Measurements from ENCODE around the gene ZNF33B.

ZNF33B gene

DNA sequence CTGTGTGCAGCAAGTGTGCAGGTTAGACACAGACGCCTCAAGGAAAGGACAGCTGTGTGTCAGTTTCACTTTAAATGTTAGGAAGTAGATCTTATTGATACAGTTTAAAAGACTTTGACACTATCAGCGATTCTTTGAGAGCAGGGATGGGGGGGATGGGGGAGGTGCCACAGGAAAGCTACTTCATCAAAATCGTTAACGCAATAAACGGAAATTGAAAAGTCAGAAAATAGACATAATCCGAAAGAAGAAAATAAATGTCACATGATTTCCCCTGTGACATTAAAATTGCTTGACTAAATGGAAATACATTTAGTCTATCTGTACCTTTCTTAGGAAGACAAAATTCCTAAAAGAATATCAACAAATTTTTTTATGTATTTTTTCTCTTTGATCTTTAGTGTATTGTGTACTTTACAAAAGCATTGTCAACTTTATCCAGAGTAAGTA lies 476 bp upstream of the ZNF33B start:
- in situ Hi-C loops (cut with HindIII; ENCODE audit: low sequenced_read_pairs) = no loop called here
- no peak for DNase-seq (ENCODE audit: low read depth, low spot score)
- TF ChIP-seq, protein P1, sequence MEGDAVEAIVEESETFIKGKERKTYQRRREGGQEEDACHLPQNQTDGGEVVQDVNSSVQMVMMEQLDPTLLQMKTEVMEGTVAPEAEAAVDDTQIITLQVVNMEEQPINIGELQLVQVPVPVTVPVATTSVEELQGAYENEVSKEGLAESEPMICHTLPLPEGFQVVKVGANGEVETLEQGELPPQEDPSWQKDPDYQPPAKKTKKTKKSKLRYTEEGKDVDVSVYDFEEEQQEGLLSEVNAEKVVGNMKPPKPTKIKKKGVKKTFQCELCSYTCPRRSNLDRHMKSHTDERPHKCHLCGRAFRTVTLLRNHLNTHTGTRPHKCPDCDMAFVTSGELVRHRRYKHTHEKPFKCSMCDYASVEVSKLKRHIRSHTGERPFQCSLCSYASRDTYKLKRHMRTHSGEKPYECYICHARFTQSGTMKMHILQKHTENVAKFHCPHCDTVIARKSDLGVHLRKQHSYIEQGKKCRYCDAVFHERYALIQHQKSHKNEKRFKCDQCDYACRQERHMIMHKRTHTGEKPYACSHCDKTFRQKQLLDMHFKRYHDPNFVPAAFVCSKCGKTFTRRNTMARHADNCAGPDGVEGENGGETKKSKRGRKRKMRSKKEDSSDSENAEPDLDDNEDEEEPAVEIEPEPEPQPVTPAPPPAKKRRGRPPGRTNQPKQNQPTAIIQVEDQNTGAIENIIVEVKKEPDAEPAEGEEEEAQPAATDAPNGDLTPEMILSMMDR (IDR thresholded peaks at IDR 0.05; ENCODE audit: low read depth, low read length) = no peak
- H3K4me3 ChIP-seq (ENCODE audit: low read depth, low read length) = peak overlapping the region; percentile 67

DNA sequence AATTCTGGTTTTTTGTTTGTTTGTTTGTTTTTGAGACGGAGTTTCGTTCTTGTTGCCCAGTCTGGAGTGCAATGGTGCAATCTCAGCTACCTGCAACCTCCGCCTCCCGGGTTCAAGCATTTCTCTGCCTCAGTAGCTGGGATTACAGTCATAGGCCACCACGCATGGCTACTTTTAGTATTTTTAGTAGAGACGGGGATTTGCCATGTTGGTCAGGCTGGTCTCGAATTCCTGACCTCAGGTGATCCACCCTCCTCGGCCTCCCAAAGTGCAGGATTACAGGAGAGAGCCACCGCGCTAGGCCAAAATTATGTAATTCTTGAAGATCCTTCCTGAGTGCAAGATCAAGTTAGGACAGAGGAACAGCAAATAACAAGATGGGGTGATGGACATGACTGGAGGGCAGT lies 719 bp downstream of the ZNF33B start:
- no peak for DNase-seq (ENCODE audit: low read depth, low spot score)
- TF ChIP-seq, protein P1 (IDR thresholded peaks at IDR 0.05; ENCODE audit: low read depth, low read length) = no peak
- in situ Hi-C loops (cut with HindIII; ENCODE audit: low sequenced_read_pairs) = no loop called here
- peak overlapping the region; percentile 67 for H3K4me3 ChIP-seq (ENCODE audit: low read depth, low read length)

DNA sequence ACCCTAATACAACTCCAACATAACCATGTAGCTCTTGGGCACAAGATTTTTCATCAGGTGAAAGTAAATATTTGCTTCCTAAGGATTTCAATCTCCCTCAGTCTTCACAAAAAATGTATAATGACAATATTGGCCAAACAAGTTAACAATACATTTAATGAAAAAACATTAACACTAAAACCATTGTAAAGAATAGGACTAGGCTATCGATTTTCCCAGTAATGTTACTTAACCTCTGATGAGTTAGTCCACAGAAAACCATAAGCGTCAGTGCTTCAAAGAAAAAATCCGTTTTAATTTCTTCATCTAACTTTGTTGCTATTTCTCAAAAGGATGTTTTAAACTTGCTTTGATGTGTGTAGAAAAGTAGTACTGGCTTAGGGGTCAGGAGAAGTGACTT lies 1.2 kb downstream of the ZNF33B start:
- in situ Hi-C loops (cut with HindIII; ENCODE audit: low sequenced_read_pairs) = no loop called here
- H3K4me3 ChIP-seq (ENCODE audit: low read depth, low read length) = peak overlapping the region; percentile 67
- TF ChIP-seq, protein P1 (IDR thresholded peaks at IDR 0.05; ENCODE audit: low read depth, low read length) = no peak
- no peak for DNase-seq (ENCODE audit: low read depth, low spot score)

DNA sequence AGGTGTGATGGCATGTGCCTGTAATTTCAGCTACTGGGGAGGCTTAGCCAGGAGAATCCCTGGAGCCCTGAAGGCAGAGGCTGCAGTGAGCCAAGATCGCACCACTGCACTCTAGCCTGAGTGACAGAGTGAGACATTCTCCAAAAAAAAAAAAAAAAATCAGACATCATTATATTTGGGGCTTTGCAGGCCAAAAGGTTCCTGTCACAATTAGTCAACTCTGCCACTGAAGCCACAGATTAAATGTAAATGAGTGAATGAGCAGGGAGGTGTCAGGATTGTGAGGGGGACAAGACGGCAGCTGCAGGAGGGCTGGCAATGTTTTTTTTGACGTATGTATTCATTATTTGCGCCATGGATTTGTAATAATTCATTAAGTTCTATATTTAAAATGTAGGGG lies 3.3 kb downstream of the ZNF33B start:
- no peak overlapping the region for H3K4me3 ChIP-seq (ENCODE audit: low read depth, low read length)
- in situ Hi-C loops (cut with HindIII; ENCODE audit: low sequenced_read_pairs) = no loop called here
- no peak for DNase-seq (ENCODE audit: low read depth, low spot score)
- TF ChIP-seq, protein P1 (IDR thresholded peaks at IDR 0.05; ENCODE audit: low read depth, low read length) = no peak

DNA sequence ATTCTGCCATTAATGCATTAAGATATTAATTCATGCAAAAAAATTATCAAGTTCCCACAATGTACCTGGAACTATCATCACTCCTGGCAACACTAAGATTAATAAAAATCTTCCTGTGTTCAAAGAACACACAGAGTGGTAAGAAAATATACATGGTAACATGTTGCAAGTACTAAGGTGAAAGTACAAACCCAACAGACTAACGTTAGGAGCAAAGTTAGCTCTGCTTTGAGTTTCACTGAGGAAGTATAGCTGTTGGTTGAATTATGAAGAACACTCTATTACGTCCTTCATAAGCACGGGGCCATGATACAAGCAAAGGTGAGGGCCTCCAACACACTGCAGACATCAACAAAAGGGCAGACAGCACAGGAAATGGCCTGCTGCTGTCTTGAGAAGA lies 5.8 kb downstream of the ZNF33B start:
- TF ChIP-seq, protein P1 (IDR thresholded peaks at IDR 0.05; ENCODE audit: low read depth, low read length) = no peak
- in situ Hi-C loops (cut with HindIII; ENCODE audit: low sequenced_read_pairs) = no loop called here
- no peak for DNase-seq (ENCODE audit: low read depth, low spot score)
- no peak overlapping the region for H3K4me3 ChIP-seq (ENCODE audit: low read depth, low read length)

DNA sequence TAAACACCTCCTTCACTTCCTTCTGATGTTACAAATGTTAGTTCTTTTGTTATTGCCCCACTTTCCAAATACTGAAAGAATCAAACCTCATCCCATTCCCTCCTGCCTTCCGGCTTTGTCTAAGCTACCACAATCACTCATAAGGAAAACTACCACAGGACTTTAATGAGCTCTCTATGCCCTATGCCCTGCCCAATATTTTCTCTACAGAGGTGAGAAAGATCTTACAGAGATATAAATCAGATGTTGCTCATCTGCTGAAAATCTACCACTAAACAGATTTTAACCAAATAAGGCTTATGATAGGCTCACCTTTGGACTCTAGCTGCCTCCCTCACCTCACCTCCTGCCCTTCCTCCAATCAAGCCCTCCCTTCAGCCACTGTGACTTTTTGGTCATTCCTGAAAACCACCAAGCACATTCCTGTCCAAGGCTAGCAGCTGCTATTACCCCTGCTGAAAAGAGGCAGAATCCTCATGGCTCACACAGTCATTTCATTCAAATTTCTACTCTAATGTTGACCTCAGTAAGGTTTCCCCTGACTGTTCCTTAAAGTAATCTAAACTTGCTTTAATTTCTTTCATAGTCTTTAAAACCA lies 7.7 kb downstream of the ZNF33B start:
- in situ Hi-C loops (cut with HindIII; ENCODE audit: low sequenced_read_pairs) = no loop called here
- no peak overlapping the region for H3K4me3 ChIP-seq (ENCODE audit: low read depth, low read length)
- no peak for DNase-seq (ENCODE audit: low read depth, low spot score)
- TF ChIP-seq, protein P1 (IDR thresholded peaks at IDR 0.05; ENCODE audit: low read depth, low read length) = no peak
